ENCODE results near the gene GAB2.

GAB2 gene

GRCh38 chr11:78403781-78404180 is 13.8 kb downstream of the GAB2 start:
- DNase-seq (ENCODE audit: extremely low spot score, insufficient read length, low read depth) = no peak

DNA sequence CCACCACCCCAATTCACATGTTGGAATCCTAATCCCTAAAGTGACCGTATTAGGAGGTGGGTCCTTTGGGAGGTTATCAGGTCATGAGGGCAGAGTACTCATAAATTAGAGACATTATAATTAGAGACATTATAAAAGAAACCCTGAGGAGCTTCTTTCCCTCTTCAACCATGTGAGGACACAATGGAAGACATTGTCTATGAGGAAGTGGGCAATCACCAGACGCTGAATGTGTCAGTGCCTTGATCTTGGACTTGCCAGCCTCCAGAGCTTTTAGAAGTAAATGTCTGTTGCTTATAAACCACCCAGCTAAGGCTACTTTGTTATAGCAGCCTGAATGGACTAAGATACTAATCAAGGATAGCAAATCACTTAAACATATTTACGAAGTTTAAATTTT is 14.8 kb downstream of the GAB2 start:
- FAIRE-seq (no peak), DNase-seq (ENCODE audit: extremely low spot score, insufficient read length, low read depth) (no peak)

More at GRCh38 chr11:78403781-78404180, 13.8 kb downstream of the GAB2 start:
- FAIRE-seq = no peak

DNA sequence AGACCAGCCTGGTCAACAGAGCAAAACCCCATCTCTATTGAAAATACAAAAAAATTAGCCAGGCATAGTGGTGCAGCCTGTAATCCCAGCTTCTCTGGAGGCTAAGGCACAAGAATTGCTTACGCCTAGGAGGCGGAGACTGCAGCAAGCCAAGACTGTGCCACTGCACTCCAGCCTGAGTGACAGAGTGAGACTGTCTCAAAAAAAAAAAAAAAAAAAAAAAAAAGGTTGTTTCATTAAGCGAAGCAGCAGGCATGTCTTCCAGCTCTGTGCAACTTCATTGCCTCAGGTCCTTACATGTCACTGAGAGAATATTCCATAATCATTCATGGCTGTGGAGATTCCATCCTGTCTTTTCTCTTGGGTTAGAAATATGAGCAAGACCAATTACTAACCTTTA is 16.9 kb downstream of the GAB2 start:
- no peak for FAIRE-seq
- DNase-seq (ENCODE audit: extremely low spot score, insufficient read length, low read depth) = no peak

DNA sequence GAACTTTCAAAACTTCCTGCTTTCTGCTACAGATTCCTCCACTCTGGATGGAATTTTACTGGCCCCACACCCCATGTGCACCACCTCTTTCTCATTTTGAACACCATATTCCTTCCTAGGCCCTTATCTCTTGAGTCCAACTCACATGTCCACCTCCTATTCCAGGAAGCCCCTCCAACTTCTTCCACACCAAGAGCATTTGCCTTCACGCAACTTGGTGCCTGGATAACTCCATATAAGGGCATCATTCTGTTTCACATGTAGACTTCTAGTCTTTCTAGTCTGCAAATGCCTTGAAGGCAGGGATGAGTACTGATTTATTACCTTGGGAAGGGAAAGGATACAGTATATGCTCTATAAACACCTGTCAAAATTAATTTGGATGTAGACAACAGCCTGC is 17.5 kb downstream of the GAB2 start:
- no peak for DNase-seq (ENCODE audit: extremely low spot score, insufficient read length, low read depth)
- FAIRE-seq = no peak

GRCh38 chr11:78399136-78399535 is 18.5 kb downstream of the GAB2 start:
- no peak for FAIRE-seq

GRCh38 chr11:78398715-78399114 is 18.9 kb downstream of the GAB2 start:
- FAIRE-seq (no peak), DNase-seq (ENCODE audit: extremely low spot score, insufficient read length, low read depth) (no peak)

More at GRCh38 chr11:78399136-78399535, 18.5 kb downstream of the GAB2 start:
- DNase-seq (ENCODE audit: extremely low spot score, insufficient read length, low read depth) = no peak

- DNase-seq (ENCODE audit: extremely low spot score, insufficient read length, low read depth) (no peak), FAIRE-seq (peak; percentile 9)
Observed at GRCh38 chr11:78397398-78397797, 20.2 kb downstream of the GAB2 start.

DNA sequence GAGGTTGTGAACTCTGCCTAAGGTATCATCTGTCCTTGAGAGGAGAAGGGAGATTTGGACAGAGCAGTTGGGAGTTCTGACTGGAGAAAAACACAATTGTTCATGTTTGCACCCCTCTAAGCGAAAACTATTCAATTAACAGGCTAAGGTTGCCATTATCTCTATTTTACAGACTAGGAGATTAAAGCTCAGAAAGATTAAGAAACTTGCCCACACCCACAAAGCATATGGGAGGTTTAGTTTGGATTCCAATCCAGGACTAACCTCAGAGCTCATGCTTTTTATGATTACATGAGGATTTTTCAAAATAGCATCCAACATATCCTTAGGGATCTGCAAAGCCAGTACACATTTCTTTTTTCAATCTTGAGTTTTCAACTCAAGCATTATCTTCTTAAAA is 22.0 kb downstream of the GAB2 start:
- FAIRE-seq = no peak
- DNase-seq (ENCODE audit: extremely low spot score, insufficient read length, low read depth) = no peak

DNA sequence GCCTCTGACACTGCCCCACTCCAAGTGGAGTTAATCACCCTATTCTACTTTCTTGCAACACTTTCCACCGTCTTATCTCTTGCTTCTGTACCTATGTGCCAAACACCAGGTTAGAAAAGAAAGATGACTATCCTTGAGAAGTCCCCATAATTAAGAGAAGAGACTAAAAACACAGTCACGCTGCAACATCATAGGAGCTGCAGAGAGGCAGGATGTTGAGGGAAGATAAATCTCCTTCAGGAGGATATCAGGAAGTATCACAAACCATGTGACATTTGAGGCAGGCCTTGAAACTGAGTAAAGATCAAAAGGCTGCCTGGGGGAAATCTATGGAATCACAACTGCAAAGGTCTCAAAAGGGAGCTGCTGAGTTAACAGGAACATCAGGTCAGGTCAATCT is 24.8 kb downstream of the GAB2 start:
- no peak for FAIRE-seq
- DNase-seq (ENCODE audit: extremely low spot score, insufficient read length, low read depth) = no peak

GRCh38 chr11:78391424-78391823 is 26.2 kb downstream of the GAB2 start:
- no peak for DNase-seq (ENCODE audit: extremely low spot score, insufficient read length, low read depth)
- FAIRE-seq = no peak

DNA sequence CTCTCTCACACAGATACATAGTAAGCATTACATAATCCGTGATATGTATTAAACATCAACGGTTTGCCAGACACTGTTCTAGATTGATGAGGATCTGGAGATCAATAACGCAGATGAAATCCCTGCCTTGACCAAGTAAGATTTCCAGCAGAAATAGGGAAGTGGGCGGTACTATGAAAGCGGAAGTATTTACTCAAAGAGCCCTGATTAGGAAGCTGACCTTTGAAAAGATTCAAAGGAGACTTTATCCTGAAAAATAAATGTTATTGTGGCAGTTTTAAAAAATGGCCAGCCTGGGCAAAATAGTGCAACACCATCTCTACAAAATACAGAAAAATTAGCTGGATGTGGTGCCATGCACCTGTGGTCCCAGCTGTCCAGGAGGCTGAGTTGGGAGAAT is 26.8 kb downstream of the GAB2 start:
- FAIRE-seq (no peak), DNase-seq (ENCODE audit: extremely low spot score, insufficient read length, low read depth) (no peak)

GRCh38 chr11:78386215-78386941 is 31.2 kb downstream of the GAB2 start:
- DNase-seq (ENCODE audit: extremely low spot score, insufficient read length, low read depth) (no peak), FAIRE-seq (no peak)

DNA sequence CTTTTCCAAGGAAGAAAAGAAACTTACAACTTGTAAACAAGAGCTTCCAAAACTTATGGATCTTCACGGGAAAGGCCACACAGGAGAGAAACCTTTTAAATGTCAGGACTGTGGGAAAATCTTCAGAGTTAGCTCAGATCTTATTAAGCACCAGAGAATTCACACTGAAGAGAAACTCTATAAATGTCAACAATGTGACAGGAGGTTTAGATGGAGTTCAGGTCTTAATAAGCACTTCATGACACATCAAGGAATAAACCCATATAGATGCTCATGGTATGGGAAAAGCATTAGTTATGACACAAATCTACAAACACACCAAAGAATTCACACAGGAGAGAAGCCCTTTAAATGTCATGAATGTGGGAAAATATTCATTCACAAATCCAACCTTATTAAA is 32.4 kb downstream of the GAB2 start:
- DNase-seq (ENCODE audit: extremely low spot score, insufficient read length, low read depth) (no peak), FAIRE-seq (no peak)

- FAIRE-seq = no peak
- no peak for DNase-seq (ENCODE audit: extremely low spot score, insufficient read length, low read depth)
Observed at GRCh38 chr11:78384231-78384630, 33.4 kb downstream of the GAB2 start.

GRCh38 chr11:78381865-78382264 is 35.8 kb downstream of the GAB2 start:
- DNase-seq (ENCODE audit: extremely low spot score, insufficient read length, low read depth) = no peak

DNA sequence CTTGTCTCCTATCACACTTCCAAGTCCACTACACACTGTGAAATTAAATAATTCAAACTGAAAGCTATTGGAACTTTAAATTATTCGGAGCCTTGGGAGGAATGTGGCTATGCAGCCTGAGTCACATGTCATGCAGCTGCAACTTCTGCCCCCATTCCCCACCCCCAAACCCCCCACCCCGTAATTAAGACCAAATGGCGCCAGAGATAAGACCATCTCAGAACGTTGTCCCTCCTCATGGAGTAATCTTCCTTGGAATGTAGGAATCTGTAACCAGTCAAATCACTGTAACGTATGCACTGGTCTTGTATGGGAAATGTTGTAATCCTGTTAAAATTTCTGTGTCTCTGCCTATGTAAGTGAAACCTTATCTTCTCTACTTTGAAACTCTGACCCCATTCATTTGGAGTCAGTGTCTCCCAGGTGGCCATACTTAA is 37.0 kb downstream of the GAB2 start:
- DNase-seq (ENCODE audit: extremely low spot score, insufficient read length, low read depth) (no peak), FAIRE-seq (no peak)

More at GRCh38 chr11:78381865-78382264, 35.8 kb downstream of the GAB2 start:
- no peak for FAIRE-seq

DNA sequence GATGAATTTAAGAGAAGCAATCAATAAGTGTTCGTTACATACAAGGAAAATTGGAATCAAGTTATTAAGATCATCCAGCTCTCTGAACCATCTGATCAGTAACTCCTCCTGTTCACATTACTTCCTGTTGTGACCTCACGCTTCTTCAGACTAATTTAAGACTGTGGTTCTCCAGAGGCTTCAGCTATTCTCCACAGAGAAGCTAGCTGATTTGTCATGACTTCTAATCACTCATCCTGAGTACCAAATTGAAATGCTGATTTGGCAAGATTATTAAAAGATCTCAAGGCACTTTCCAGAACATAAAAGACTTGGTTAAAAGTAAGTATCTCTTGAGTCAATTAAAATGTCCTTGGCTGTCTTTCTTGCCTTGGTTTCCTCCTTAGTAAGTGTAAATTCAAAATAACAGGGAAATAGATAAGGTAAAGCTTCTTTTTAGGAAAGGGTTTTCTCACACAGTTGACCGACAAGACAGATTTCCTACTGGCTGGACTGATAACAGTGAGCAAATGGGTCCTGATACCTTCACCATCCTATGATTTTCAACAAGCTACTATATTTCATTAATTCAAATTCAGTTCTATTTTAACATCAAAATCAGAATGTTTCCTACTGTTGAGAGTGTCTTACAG is 38.5 kb downstream of the GAB2 start:
- no peak for FAIRE-seq
- no peak for DNase-seq (ENCODE audit: extremely low spot score, insufficient read length, low read depth)

DNA sequence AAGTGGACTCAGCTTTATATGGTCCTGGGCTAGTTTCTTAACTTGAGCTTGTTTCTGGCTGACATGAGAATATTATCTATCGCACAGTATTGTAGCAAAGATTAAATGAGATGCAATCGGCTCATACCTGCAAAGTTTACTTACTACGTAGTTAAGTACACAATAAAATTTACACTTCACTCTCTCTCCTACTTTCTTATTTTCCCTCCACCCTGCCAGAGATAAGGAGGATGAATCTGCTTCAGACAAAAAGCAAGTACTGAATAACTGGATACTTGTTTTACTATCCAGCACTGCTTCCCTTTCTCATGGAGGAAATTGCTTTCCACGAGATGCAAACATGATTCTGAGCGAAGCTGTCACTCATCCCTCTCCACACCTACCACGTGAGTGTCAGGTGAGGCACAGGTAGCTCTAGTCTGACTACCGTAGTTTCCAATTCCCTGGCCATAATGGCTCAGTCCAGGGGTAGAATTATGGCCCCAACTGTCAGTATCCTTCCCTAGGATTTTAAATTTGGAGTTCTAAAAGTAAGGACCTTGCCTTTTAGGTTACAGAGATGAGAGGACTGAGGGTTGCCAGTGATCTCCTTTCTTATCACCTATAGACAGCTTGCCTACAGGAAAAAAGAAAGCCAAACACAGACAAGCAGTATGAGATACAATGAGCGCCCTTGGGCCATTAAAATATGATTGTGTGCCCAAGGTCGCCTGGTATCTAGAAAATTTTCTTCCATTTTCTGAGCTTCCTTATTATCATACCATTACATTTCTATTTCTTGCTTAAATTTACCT is 39.8 kb downstream of the GAB2 start:
- FAIRE-seq (no peak), DNase-seq (ENCODE audit: extremely low spot score, insufficient read length, low read depth) (no peak)

- DNase-seq (ENCODE audit: extremely low spot score, insufficient read length, low read depth) = no peak
- no peak for FAIRE-seq
Observed at GRCh38 chr11:78376858-78377257, 40.8 kb downstream of the GAB2 start.

- FAIRE-seq = no peak
- no peak for DNase-seq (ENCODE audit: extremely low spot score, insufficient read length, low read depth)
Observed at GRCh38 chr11:78374917-78375316, 42.7 kb downstream of the GAB2 start.

DNA sequence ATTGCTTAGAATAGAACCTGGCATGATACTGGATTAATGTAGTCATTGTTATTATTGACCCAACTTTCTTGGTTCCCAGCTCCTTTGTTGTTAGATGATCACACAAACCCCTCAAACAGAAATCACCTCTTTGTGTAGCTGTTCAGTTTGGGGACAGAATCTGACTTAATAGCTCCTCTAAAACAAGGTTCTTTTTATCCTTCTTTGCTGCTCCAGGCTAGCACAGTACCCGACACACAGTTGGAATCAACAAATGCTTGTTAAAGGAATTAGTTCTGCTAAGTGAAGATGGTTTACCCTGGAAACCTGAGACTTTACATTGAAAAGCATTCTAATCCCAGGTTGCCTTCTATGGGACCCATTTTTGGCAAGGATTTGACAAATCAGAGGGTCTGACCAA is 43.9 kb downstream of the GAB2 start:
- DNase-seq (ENCODE audit: extremely low spot score, insufficient read length, low read depth) (no peak), FAIRE-seq (no peak)
